HEK293T (cell line): ENCODE results near the gene KRTAP10-9.
"Not testable (repeated sequence)": the region's sequence is repeated elsewhere in the genome, so short reads cannot be mapped to it uniquely, and the experiment has no call there.

Source experiments
- BHLHE40 ChIP-seq: fragments of 450-650 bp; IDR thresholded peaks from 2 replicates; pipeline ENCODE4 v1.6.1; 2016; ENCODE audit warnings: mild to moderate bottlenecking, moderate library complexity, borderline replicate concordance
- ELF4 ChIP-seq: fragments of 450-650 bp; IDR thresholded peaks from 2 replicates; pipeline ENCODE4 v1.6.1; 2017; ENCODE audit warnings: antibody characterized with exemption
- FOXA1 ChIP-seq: fragments of 450-650 bp; IDR thresholded peaks from 2 replicates; pipeline ENCODE4 v1.6.1; 2016; ENCODE audit warnings: mild to moderate bottlenecking
- LEF1 ChIP-seq: fragments of 450-650 bp; IDR thresholded peaks from 2 replicates; pipeline ENCODE4 v1.6.1; 2017; ENCODE audit warnings: mild to moderate bottlenecking, borderline replicate concordance
- SP1 ChIP-seq: fragments of 450-650 bp; IDR thresholded peaks from 2 replicates; pipeline ENCODE4 v1.6.1; 2017
- TARDBP ChIP-seq: fragments of 450-650 bp; IDR thresholded peaks from 2 replicates; pipeline ENCODE4 v1.6.1; 2016

DNA sequence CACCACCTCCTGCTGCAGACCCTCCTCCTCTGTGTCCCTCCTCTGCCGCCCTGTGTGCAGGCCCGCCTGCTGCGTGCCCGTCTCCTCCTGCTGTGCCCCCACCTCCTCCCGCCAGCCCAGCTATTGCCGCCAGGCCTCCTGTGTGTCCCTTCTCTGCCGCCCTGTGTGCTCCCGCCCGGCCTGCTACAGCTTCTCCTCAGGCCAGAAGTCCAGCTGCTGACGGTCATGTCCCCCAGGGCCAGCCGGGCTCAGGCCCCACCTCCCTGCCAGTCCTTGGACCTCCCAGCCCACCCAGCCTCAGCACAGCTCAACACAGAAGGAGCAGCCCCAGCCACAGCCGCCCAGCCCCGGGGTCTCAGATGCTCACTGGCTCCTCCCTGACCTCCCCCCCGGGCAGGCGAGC, 939 bp downstream of the KRTAP10-9 start:
- TF ChIP-seq FOXA1, BHLHE40, ELF4, SP1, LEF1, TARDBP: not testable (repeated sequence)
